G401.6 (cell line): ENCODE results near the gene BLM.
"Not testable (repeated sequence)": the region's sequence is repeated elsewhere in the genome, so short reads cannot be mapped to it uniquely, and the experiment has no call there.

Experiments used
- FAIRE-seq: peaks from 2 replicates; lab custom pipeline; 2012; peaks lifted over from hg19 to GRCh38; lab: Jason Lieb, UNC

The BLM gene

GRCh38 chr15:90822204-90822955 is 105.2 kb downstream of the BLM start:
- no peak for FAIRE-seq

- FAIRE-seq, result no peak
Observed at GRCh38 chr15:90823455-90823974, 106.4 kb downstream of the BLM start.

GRCh38 chr15:90825115-90825899 is 108.2 kb downstream of the BLM start:
- not testable (repeated sequence) for FAIRE-seq

GRCh38 chr15:90826206-90826885 is 109.2 kb downstream of the BLM start:
- FAIRE-seq, result not testable (repeated sequence)

- no peak for FAIRE-seq
Observed at GRCh38 chr15:90826886-90827435, 109.8 kb downstream of the BLM start.

- FAIRE-seq, result no peak
Observed at GRCh38 chr15:90828111-90828510, 111.0 kb downstream of the BLM start.

GRCh38 chr15:90829126-90829525 is 112.0 kb downstream of the BLM start:
- FAIRE-seq, result no peak

- FAIRE-seq, result no peak
Observed at GRCh38 chr15:90829942-90830440, 112.8 kb downstream of the BLM start.

GRCh38 chr15:90834626-90835025 is 117.5 kb downstream of the BLM start:
- no peak for FAIRE-seq

- FAIRE-seq, result no peak
Observed at GRCh38 chr15:90836296-90836871, 119.2 kb downstream of the BLM start.

- FAIRE-seq, result no peak
Observed at GRCh38 chr15:90837094-90837493, 119.9 kb downstream of the BLM start.

GRCh38 chr15:90838139-90838538 is 121.0 kb downstream of the BLM start:
- no peak for FAIRE-seq

GRCh38 chr15:90838544-90838943 is 121.4 kb downstream of the BLM start:
- no peak for FAIRE-seq

- no peak for FAIRE-seq
Observed at GRCh38 chr15:90839187-90840071, 122.3 kb downstream of the BLM start.

GRCh38 chr15:90840157-90840855 is 123.2 kb downstream of the BLM start:
- FAIRE-seq, result no peak

GRCh38 chr15:90840954-90841353 is 123.8 kb downstream of the BLM start:
- no peak for FAIRE-seq

- FAIRE-seq, result no peak
Observed at GRCh38 chr15:90844696-90845095, 127.5 kb downstream of the BLM start.

- no peak for FAIRE-seq
Observed at GRCh38 chr15:90845201-90845949, 128.2 kb downstream of the BLM start.

- FAIRE-seq, result not testable (repeated sequence)
Observed at GRCh38 chr15:90849424-90849823, 132.3 kb downstream of the BLM start.
